PC-9 (cell line): ENCODE results near the gene SORBS1.

ENCODE experiments used
- CTCF ChIP-seq: fragments of 200-600 bp; sonication (generic); conservative IDR thresholded peaks from 2 replicates; pipeline ENCODE4 v1.6.1; 2017; ENCODE audit warnings: mixed run types, antibody characterized with exemption, mild to moderate bottlenecking, moderate library complexity
- EZH2 ChIP-seq: fragments of 200-600 bp; sonication (generic); IDR thresholded peaks from 2 replicates; pipeline ENCODE4 v1.8.0; 2017; ENCODE audit warnings: antibody characterized with exemption, low read depth

GRCh38 chr10:95524358-95525032, 36.7 kb downstream of the SORBS1 start:
- TF ChIP-seq CTCF (no peak), EZH2 (no peak)
